Fibroblast of skin of back (primary cell): ENCODE measurements around the gene PNPLA7.

Source experiments
- DNase-seq: peaks from one replicate; pipeline ENCODE4 v3.0.0-alpha.2; 2013

Gene PNPLA7

GRCh38 chr9:137449081-137449844 lies 100.9 kb downstream of the PNPLA7 start:
- DNase-seq: no peak

- no peak for DNase-seq
These were observed 101.6 kb downstream of the PNPLA7 start for GRCh38 chr9:137448602-137448962.

GRCh38 chr9:137447722-137448601 lies 102.2 kb downstream of the PNPLA7 start:
- DNase-seq: no peak

- DNase-seq: peak; percentile 40
These were observed 103.2 kb downstream of the PNPLA7 start for GRCh38 chr9:137446851-137447471.

GRCh38 chr9:137445930-137446431 lies 104.2 kb downstream of the PNPLA7 start:
- no peak for DNase-seq

GRCh38 chr9:137445275-137445807 lies 104.9 kb downstream of the PNPLA7 start:
- DNase-seq: peak; percentile 77

- DNase-seq: no peak
These were observed 106.0 kb downstream of the PNPLA7 start for GRCh38 chr9:137444106-137444790.

GRCh38 chr9:137441935-137442321 lies 108.3 kb downstream of the PNPLA7 start:
- no peak for DNase-seq

GRCh38 chr9:137441289-137441934 lies 108.8 kb downstream of the PNPLA7 start, which contains the start of gene ENTPD8:
ENTPD8 (minus strand) TSS chr9:137441357; CDS start chr9:137438285, 3,072 bp downstream.
- DNase-seq: no peak

- no peak for DNase-seq
These were observed 111.0 kb downstream of the PNPLA7 start for GRCh38 chr9:137439158-137439714.

GRCh38 chr9:137438591-137439157 lies 111.5 kb downstream of the PNPLA7 start:
- no peak for DNase-seq

- no peak for DNase-seq
These were observed 112.3 kb downstream of the PNPLA7 start for GRCh38 chr9:137437691-137438590.

- no peak for DNase-seq
These were observed 113.2 kb downstream of the PNPLA7 start for GRCh38 chr9:137436761-137437600.

- DNase-seq: peak; percentile 43
These were observed 114.0 kb downstream of the PNPLA7 start for GRCh38 chr9:137435980-137436760.

GRCh38 chr9:137435381-137435891 lies 114.8 kb downstream of the PNPLA7 start:
- no peak for DNase-seq

GRCh38 chr9:137434498-137435380 lies 115.5 kb downstream of the PNPLA7 start:
- DNase-seq: no peak
